GM12891 (cell line): ENCODE results near the gene CNTFR.
"Not testable (repeated sequence)": the region's sequence is repeated elsewhere in the genome, so short reads cannot be mapped to it uniquely, and the experiment has no call there.

ENCODE experiments used
- POLR2A ChIP-seq: IDR thresholded peaks from 2 replicates; pipeline ENCODE4 v1.6.1; 2011; ENCODE audit warnings: low read depth, low read length, control low read depth
- POLR2AphosphoS5 ChIP-seq: IDR thresholded peaks from 2 replicates; pipeline ENCODE4 v1.6.1; 2011; ENCODE audit warnings: low read depth, low read length, control low read depth
- SPI1 ChIP-seq: IDR thresholded peaks from 2 replicates; pipeline ENCODE4 v1.6.1; 2011; ENCODE audit warnings: low read depth, low read length, control low read depth
- TAF1 ChIP-seq: IDR thresholded peaks from 2 replicates; pipeline ENCODE4 v1.6.1; 2011; ENCODE audit warnings: low read depth, low read length, control low read depth

GRCh38 chr9:34532041-34532440 is 57.5 kb downstream of the CNTFR start:
- TF ChIP-seq POLR2AphosphoS5, POLR2A, SPI1, TAF1: not testable (repeated sequence)
